Activated CD8-positive, alpha-beta memory T cell treated with anti-CD3 and anti-CD28 coated beads, Interleukin-2, amount 10 ng/mL, durations not matched to agents 7 days and 5 days (primary cell): ENCODE measurements around the gene SPINDOC. TPM values are rescaled to one million over a fixed set of nuclear protein-coding genes. Genes with fewer than 3 reads are reported as not detected.
"Not testable (repeated sequence)": the region's sequence is repeated elsewhere in the genome, so short reads cannot be mapped to it uniquely, and the experiment has no call there.

Experiments
- ATAC-seq: fragments of 150-1000 bp; cut with Tn5 transposase; one replicate; pipeline ENCODE4 v1.10.0; 2021; ENCODE audit warnings: moderate library complexity
- CTCF ChIA-PET: fragments of 350-600 bp; sonication (Branson Sonifier 250); formaldehyde crosslinking; loops from one replicate; lab custom pipeline; 2021; ENCODE audit warnings: antibody characterized with exemption; lab: Charles Lee
- DNase-seq: peaks from one replicate; pipeline ENCODE4 v3.0.0-alpha.2; 2020
- H3K27ac Mint-ChIP-seq: one replicate; pipeline ENCODE4 v1.8.0; 2021; ENCODE audit warnings: mild to moderate bottlenecking, mixed read lengths
- H3K27me3 Mint-ChIP-seq: one replicate; pipeline ENCODE4 v1.8.0; 2021; ENCODE audit warnings: mixed read lengths
- H3K36me3 Mint-ChIP-seq: one replicate; pipeline ENCODE4 v1.8.0; 2021; ENCODE audit warnings: mild to moderate bottlenecking, mixed read lengths
- H3K4me1 Mint-ChIP-seq: one replicate; pipeline ENCODE4 v1.8.0; 2021; ENCODE audit warnings: mixed read lengths
- H3K4me3 Mint-ChIP-seq: one replicate; pipeline ENCODE4 v1.8.0; 2021; ENCODE audit warnings: mild to moderate bottlenecking, moderate library complexity, mixed read lengths
- H3K9me3 Mint-ChIP-seq: one replicate; pipeline ENCODE4 v1.8.0; 2022; ENCODE audit warnings: low read depth, mixed read lengths
- total RNA-seq, 2 experiments: library from RNA; stranded (reverse); gene quantifications; one replicate each; pipeline ENCODE4 v1.2.3, GENCODE V29; 2021

The SPINDOC gene
- total RNA-seq, 2 experiments from 2014 or later, result 53.4 to 55.8 TPM

DNA sequence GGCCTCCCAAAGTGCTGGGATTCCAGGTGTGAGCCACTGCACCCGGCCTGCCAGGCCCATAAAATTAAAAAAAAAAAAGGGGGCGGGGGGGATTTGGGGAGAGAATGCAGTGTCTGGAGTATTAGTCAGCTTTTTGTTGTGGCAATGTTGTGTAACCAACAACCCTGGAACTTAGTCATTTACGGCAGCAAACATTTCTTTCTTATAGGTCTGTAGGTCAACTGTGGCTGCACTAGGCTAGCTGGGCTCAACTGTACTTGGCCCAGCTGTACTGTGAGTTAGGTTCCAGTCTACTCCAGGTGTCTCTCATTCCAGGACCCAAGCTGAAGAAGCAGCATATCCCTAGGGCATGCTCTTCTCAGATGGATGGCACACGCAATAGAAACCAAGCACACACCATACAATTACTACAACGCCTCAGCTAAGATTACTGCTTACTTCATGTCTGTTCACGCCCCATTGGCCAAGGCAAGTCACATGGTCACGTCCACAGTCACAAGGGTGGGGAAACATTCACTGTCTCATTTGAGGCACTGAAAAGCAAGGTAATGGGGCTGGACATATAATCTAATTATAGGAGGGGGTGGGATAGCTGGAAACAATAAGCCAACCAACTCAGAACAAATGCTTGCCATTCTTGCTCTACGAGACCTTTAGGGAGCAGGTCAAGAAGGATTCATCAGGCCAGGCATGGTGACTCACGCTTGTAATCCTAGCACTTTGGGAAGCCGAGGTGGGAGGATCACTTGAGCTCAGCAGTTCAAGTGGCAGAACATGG, 10.4 kb upstream of the SPINDOC start:
- no peaks in the 10 kb centered on the region for H3K36me3 Mint-ChIP-seq
- peaks cover 3% of the 10 kb centered on the region for H3K4me1 Mint-ChIP-seq
- CTCF ChIA-PET, result interaction anchor here (0.7 to 1.1 kb wide), 2 partner anchors 18 to 45 kb away, joined by 3 to 6 read pairs; no protein-coding TSS in a partner anchor
- no peak overlapping the region for H3K4me3 Mint-ChIP-seq
- peaks cover 2% of the 10 kb centered on the region for H3K27me3 Mint-ChIP-seq
- DNase-seq, result no peak
- ATAC-seq, result no peak
- H3K27ac Mint-ChIP-seq, result no peak overlapping the region
- no peaks in the 10 kb centered on the region for H3K9me3 Mint-ChIP-seq

GRCh38 chr11:63804259-63804658, 9.0 kb upstream of the SPINDOC start:
- H3K36me3 Mint-ChIP-seq, result no peaks in the 10 kb centered on the region
- CTCF ChIA-PET, result no interaction called here
- ATAC-seq (no peak), DNase-seq (no peak)
- H3K4me3 Mint-ChIP-seq, result no peak overlapping the region
- H3K9me3 Mint-ChIP-seq, result no peaks in the 10 kb centered on the region
- no peaks in the 10 kb centered on the region for H3K27me3 Mint-ChIP-seq
- H3K4me1 Mint-ChIP-seq, result peaks cover 3% of the 10 kb centered on the region
- H3K27ac Mint-ChIP-seq, result no peak overlapping the region

DNA sequence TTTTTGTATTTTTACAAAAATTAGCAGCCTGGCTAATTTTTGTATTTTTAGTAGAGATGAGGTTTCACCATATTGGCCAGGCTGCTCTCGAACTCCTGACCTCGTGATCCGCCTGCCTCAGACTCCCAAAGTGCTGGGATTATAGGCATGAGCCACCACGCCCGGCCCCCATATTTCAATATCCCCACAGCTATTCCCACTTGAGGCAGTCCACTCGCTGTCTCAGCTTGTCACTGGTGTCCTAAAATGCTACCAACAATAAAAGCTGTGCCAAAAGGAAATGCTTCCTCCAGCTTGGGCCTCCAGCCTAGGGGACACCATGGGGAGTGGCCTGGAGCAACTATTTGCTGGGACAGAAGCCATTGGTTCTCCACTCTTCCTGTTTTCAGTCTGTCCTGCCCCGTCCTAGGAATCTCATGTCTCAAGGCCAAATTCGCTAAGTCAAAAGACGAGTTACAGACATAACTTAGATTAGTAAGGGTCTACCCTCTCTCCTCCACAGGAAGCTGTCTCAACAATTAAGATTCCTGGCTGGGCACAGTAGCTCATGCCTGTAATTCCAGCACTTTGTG, 7.3 kb upstream of the SPINDOC start:
- CTCF ChIA-PET, result interaction anchor here (1.0 kb wide), 1 partner anchor 32 kb away, joined by 3 read pairs; no protein-coding TSS in a partner anchor
- H3K27me3 Mint-ChIP-seq, result no peaks in the 10 kb centered on the region
- DNase-seq (no peak), ATAC-seq (no peak)
- no peak overlapping the region for H3K27ac Mint-ChIP-seq
- peaks cover 4% of the 10 kb centered on the region for H3K4me1 Mint-ChIP-seq
- H3K4me3 Mint-ChIP-seq, result no peak overlapping the region
- no peaks in the 10 kb centered on the region for H3K36me3 Mint-ChIP-seq
- H3K9me3 Mint-ChIP-seq, result no peaks in the 10 kb centered on the region

DNA sequence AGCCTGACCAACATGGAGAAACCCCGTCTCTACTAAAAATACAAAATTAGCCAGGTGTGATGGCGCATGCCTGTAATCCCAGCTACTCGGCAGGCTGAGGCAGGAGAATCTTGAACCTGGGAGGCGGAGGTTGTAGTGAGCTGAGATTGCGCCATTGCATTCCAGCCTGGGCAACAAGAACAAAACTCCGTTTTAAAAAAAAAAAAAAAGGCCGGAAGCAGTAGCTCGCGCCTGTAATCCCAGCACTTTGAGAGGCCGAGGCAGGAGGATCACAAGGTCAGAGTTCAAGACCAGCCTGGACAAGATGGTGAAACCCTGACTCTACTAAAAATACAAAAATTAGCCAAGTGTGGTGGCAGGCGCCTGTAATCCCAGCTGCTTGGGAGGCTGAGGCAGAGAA, 2.9 kb upstream of the SPINDOC start:
- DNase-seq, H3K27ac Mint-ChIP-seq, H3K4me3 Mint-ChIP-seq, H3K27me3 Mint-ChIP-seq, H3K9me3 Mint-ChIP-seq, H3K36me3 Mint-ChIP-seq, ATAC-seq: not testable (repeated sequence)
- peaks cover 19% of the 10 kb centered on the region for H3K4me1 Mint-ChIP-seq
- CTCF ChIA-PET, result interaction anchor here (1.0 to 3.4 kb wide), 2 partner anchors 27 to 42 kb away, joined by 5 to 16 read pairs; partner anchors contain the start of genes MARK2 and ZFTA

DNA sequence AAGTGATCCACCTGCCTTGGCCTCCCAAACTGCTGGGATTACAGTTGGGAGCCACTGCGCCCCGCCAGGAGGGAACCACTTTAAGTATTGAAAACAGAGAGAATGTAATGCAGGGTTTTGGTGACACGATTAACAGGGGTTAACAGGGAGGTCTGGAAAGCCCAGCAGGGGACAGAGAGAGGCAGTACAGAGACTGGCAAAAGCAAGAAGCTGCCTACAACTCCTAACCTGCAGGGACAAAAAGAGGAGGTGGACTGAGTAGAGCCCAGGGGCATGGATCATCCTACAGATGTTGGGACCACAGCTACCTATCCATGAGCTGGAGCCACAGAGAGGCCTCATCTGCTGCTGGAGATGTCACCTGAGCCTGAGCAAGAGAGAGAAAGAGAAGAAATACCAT, 1.7 kb upstream of the SPINDOC start:
- DNase-seq (no peak), ATAC-seq (no peak)
- H3K27me3 Mint-ChIP-seq, result no peaks in the 10 kb centered on the region
- CTCF ChIA-PET, result interaction anchor here (1.1 to 3.4 kb wide), 2 partner anchors 26 to 134 kb away, joined by 3 to 16 read pairs; partner anchors contain the start of gene MARK2
- peaks cover 14% of the 10 kb centered on the region for H3K36me3 Mint-ChIP-seq
- no peak overlapping the region for H3K27ac Mint-ChIP-seq
- peaks cover 28% of the 10 kb centered on the region for H3K4me1 Mint-ChIP-seq
- no peak overlapping the region for H3K4me3 Mint-ChIP-seq
- H3K9me3 Mint-ChIP-seq, result no peaks in the 10 kb centered on the region

GRCh38 chr11:63813563-63814382, 517 bp downstream of the SPINDOC start:
- Mint-ChIP-seq H3K9me3 (no peaks in the 10 kb centered on the region), H3K4me1 (peaks cover 34% of the 10 kb centered on the region), H3K27ac (peak overlapping the region; percentile 71), H3K36me3 (peaks cover 29% of the 10 kb centered on the region), H3K27me3 (no peaks in the 10 kb centered on the region), H3K4me3 (peak overlapping the region; percentile 79)
- peak; percentile 48 for ATAC-seq
- CTCF ChIA-PET, result interaction anchor here (0.7 kb wide), 1 partner anchor 12 kb away, joined by 3 read pairs; no protein-coding TSS in a partner anchor
- DNase-seq, result peak; percentile 71

DNA sequence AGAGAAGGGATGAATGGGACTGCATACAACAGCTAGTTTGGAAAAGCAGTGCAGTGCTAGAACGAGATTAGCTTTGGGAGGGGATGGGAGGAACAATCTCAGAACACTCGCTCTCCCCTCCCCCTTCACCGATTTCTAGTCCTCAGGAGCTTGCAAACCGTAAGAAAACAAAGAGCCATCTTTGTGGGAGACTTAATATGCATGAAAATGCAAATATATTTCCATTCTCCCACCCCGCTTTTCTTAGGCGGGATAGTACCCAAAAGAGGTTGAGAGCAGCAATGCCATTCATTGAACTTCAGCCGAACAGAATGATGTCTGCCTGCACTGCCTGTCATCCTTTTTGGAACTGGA, 1.1 kb downstream of the SPINDOC start:
- no peaks in the 10 kb centered on the region for H3K9me3 Mint-ChIP-seq
- DNase-seq (no peak), ATAC-seq (no peak)
- H3K4me1 Mint-ChIP-seq, result peaks cover 34% of the 10 kb centered on the region
- peak overlapping the region; percentile 65 for H3K27ac Mint-ChIP-seq
- CTCF ChIA-PET, result interaction anchor here (0.7 kb wide), 1 partner anchor 13 kb away, joined by 3 read pairs; no protein-coding TSS in a partner anchor
- H3K27me3 Mint-ChIP-seq, result no peaks in the 10 kb centered on the region
- H3K36me3 Mint-ChIP-seq, result peaks cover 31% of the 10 kb centered on the region
- peak overlapping the region; percentile 79 for H3K4me3 Mint-ChIP-seq

DNA sequence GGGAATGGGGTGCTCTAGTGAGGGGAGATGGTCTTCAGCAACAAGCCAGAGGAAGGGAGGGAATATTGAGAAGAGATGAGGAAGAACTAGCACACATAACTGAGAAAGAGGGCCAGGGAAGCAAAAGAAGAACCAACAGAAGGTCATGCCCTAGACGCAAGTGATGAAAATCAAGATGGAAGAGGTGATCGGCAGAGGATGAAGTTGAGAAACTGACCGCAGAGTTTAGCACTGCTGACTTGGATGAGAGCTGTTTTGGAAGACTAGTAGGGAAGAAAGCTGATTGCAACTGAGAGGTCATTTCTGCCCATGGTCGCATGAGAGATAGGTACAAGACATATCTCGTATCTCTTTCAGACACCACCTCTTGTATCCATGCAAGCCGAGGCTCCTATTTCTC, 2.9 kb downstream of the SPINDOC start:
- CTCF ChIA-PET, result interaction anchor here (0.7 to 2.8 kb wide), 2 partner anchors 14 to 22 kb away, joined by 3 to 10 read pairs; no protein-coding TSS in a partner anchor
- Mint-ChIP-seq H3K27ac (no peak overlapping the region), H3K9me3 (no peaks in the 10 kb centered on the region)

GRCh38 chr11:63816732-63817131, 3.5 kb downstream of the SPINDOC start:
- peaks cover 45% of the 10 kb centered on the region for H3K36me3 Mint-ChIP-seq
- H3K4me3 Mint-ChIP-seq, result no peak overlapping the region
- DNase-seq, result no peak
- H3K9me3 Mint-ChIP-seq, result no peaks in the 10 kb centered on the region
- CTCF ChIA-PET, result interaction anchor here (1.7 to 2.8 kb wide), 2 partner anchors 21 to 49 kb away, joined by 4 to 10 read pairs; no protein-coding TSS in a partner anchor
- ATAC-seq, result no peak
- H3K27ac Mint-ChIP-seq, result no peak overlapping the region
- H3K27me3 Mint-ChIP-seq, result no peaks in the 10 kb centered on the region
- H3K4me1 Mint-ChIP-seq, result peaks cover 32% of the 10 kb centered on the region

More for the DNA sequence above, 2.9 kb downstream of the SPINDOC start:
- ATAC-seq (no peak), DNase-seq (no peak)
- no peak overlapping the region for H3K4me3 Mint-ChIP-seq
- peaks cover 41% of the 10 kb centered on the region for H3K36me3 Mint-ChIP-seq
- H3K4me1 Mint-ChIP-seq, result peaks cover 32% of the 10 kb centered on the region
- H3K27me3 Mint-ChIP-seq, result no peaks in the 10 kb centered on the region

- DNase-seq (no peak), ATAC-seq (no peak)
- H3K27me3 Mint-ChIP-seq, result no peaks in the 10 kb centered on the region
- H3K36me3 Mint-ChIP-seq, result peaks cover 51% of the 10 kb centered on the region
- H3K4me1 Mint-ChIP-seq, result peaks cover 27% of the 10 kb centered on the region
- H3K27ac Mint-ChIP-seq, result no peak overlapping the region
- H3K4me3 Mint-ChIP-seq, result no peak overlapping the region
- H3K9me3 Mint-ChIP-seq, result no peaks in the 10 kb centered on the region
- CTCF ChIA-PET, result interaction anchor here (1.1 to 2.8 kb wide), 3 partner anchors 20 to 103 kb away, joined by 3 to 10 read pairs (median 4); no protein-coding TSS in a partner anchor
These were observed 4.7 kb downstream of the SPINDOC start for GRCh38 chr11:63817758-63818498.

- peaks cover 54% of the 10 kb centered on the region for H3K36me3 Mint-ChIP-seq
- CTCF ChIA-PET, result interaction anchor here (1.1 kb wide), 2 partner anchors 20 to 103 kb away, joined by 3 read pairs; partner anchors contain the start of gene MARK2
- peaks cover 27% of the 10 kb centered on the region for H3K4me1 Mint-ChIP-seq
- no peaks in the 10 kb centered on the region for H3K27me3 Mint-ChIP-seq
- no peak overlapping the region for H3K27ac Mint-ChIP-seq
- H3K9me3 Mint-ChIP-seq, result no peaks in the 10 kb centered on the region
- no peak for ATAC-seq
- no peak overlapping the region for H3K4me3 Mint-ChIP-seq
- no peak for DNase-seq
These were observed 5.4 kb downstream of the SPINDOC start for GRCh38 chr11:63818609-63819008.

GRCh38 chr11:63821411-63821810, 8.2 kb downstream of the SPINDOC start:
- DNase-seq, result no peak
- H3K4me1 Mint-ChIP-seq, result peaks cover 8% of the 10 kb centered on the region
- H3K4me3 Mint-ChIP-seq, result no peak overlapping the region
- H3K36me3 Mint-ChIP-seq, result peaks cover 56% of the 10 kb centered on the region
- no peaks in the 10 kb centered on the region for H3K27me3 Mint-ChIP-seq
- H3K27ac Mint-ChIP-seq, result no peak overlapping the region
- CTCF ChIA-PET, result interaction anchor here (0.6 to 0.7 kb wide), 2 partner anchors 19 to 141 kb away, joined by 3 to 6 read pairs; no protein-coding TSS in a partner anchor
- ATAC-seq, result no peak
- H3K9me3 Mint-ChIP-seq, result no peaks in the 10 kb centered on the region
